HepG2 (cell line): ENCODE data around the gene CFAP61. TPM values are rescaled to one million over a fixed set of nuclear protein-coding genes. Genes with fewer than 3 reads are reported as not detected.
A peak's percentile ranks its signal among the peaks of the same experiment; 100 is the strongest.

Source experiments
- ARID2 ChIP-seq: sonication (generic); formaldehyde crosslinking; IDR thresholded peaks from 2 replicates; pipeline ENCODE4 v1.8.1; 2022; ENCODE audit warnings: mild to moderate bottlenecking, missing genetic modification reagents, borderline replicate concordance
- ATF2 ChIP-seq: sonication (generic); formaldehyde crosslinking; IDR thresholded peaks from 2 replicates; pipeline ENCODE4 v1.4.0; 2020; ENCODE audit warnings: missing genetic modification reagents
- ATF7 ChIP-seq, 2 experiments: fragments of 450-650 bp in 1 of 2; sonication (generic) in 1 of 2; formaldehyde crosslinking in 1 of 2; IDR thresholded peaks; 2 replicates each; pipeline versions ENCODE4 v1.4.0 to v1.6.1; 2016 to 2020; ENCODE audit warnings: antibody characterized with exemption in 1 of 2, mild to moderate bottlenecking in 1 of 2, missing genetic modification reagents in 1 of 2
- CCDC6 ChIP-seq: sonication (generic); formaldehyde crosslinking; IDR thresholded peaks from 2 replicates; pipeline ENCODE4 v1.8.1; 2022; ENCODE audit warnings: mild to moderate bottlenecking, missing genetic modification reagents, moderate library complexity
- FIP1L1 ChIP-seq: fragments of 200-400 bp; formaldehyde crosslinking; IDR thresholded peaks from 2 replicates; pipeline ENCODE4 v1.6.1; 2018; ENCODE audit warnings: low read depth, mild to moderate bottlenecking, low read length, moderate library complexity, borderline replicate concordance; ENCODE audit not compliant: insufficient read depth
- GTF2F1 ChIP-seq: fragments of 150-350 bp; IDR thresholded peaks from 2 replicates; pipeline ENCODE4 v1.6.1; 2014; ENCODE audit warnings: low read length
- HMG20B ChIP-seq: conservative IDR thresholded peaks from 2 replicates; pipeline ENCODE4 v1.6.1; 2016; ENCODE audit warnings: missing genetic modification reagents, missing compliant biosample characterization
- IKZF5 ChIP-seq: IDR thresholded peaks from 2 replicates; pipeline ENCODE4 v1.6.1; 2018; ENCODE audit warnings: missing genetic modification reagents, mild to moderate bottlenecking, missing compliant biosample characterization
- JARID2 ChIP-seq: sonication (generic); formaldehyde crosslinking; IDR thresholded peaks from 2 replicates; pipeline ENCODE4 v1.8.1; 2023; ENCODE audit warnings: missing genetic modification reagents, inconsistent platforms; ENCODE audit not compliant: insufficient replicate concordance
- KDM4B ChIP-seq: sonication (generic); formaldehyde crosslinking; IDR thresholded peaks from 2 replicates; pipeline ENCODE4 v1.4.0; 2020; ENCODE audit warnings: missing genetic modification reagents
- NCOA1 ChIP-seq: sonication (generic); formaldehyde crosslinking; IDR thresholded peaks from 2 replicates; pipeline ENCODE4 v1.9.0; 2021; ENCODE audit warnings: missing genetic modification reagents
- PAX8 ChIP-seq: sonication (generic); formaldehyde crosslinking; IDR thresholded peaks from 2 replicates; pipeline ENCODE4 v1.8.0; 2022; ENCODE audit warnings: mild to moderate bottlenecking, missing genetic modification reagents, borderline replicate concordance
- SALL1 ChIP-seq: sonication (generic); formaldehyde crosslinking; IDR thresholded peaks from 2 replicates; pipeline ENCODE4 v1.8.0; 2022; ENCODE audit warnings: mild to moderate bottlenecking, missing genetic modification reagents
- SNAPC2 ChIP-seq: sonication (generic); formaldehyde crosslinking; IDR thresholded peaks from 2 replicates; pipeline ENCODE4 v1.8.1; 2022; ENCODE audit warnings: mild to moderate bottlenecking, missing genetic modification reagents
- SRSF9 ChIP-seq: fragments of 200-400 bp; formaldehyde crosslinking; IDR thresholded peaks from 2 replicates; pipeline ENCODE4 v1.6.1; 2018; ENCODE audit warnings: borderline replicate concordance, mild to moderate bottlenecking, low read depth, low read length; ENCODE audit not compliant: insufficient read depth, poor library complexity, severe bottlenecking
- ZFYVE20 ChIP-seq: sonication (generic); formaldehyde crosslinking; IDR thresholded peaks from 2 replicates; pipeline ENCODE4 v1.8.0; 2023; ENCODE audit warnings: low read depth, mild to moderate bottlenecking, moderate library complexity, missing genetic modification reagents, borderline replicate concordance
- ZNF501 ChIP-seq: sonication (generic); formaldehyde crosslinking; IDR thresholded peaks from 2 replicates; pipeline ENCODE4 v1.5.1; 2020; ENCODE audit warnings: mild to moderate bottlenecking, moderate library complexity, missing genetic modification reagents
- ZNF510 ChIP-seq: sonication (generic); formaldehyde crosslinking; IDR thresholded peaks from 2 replicates; pipeline ENCODE4 v1.4.0; 2020; ENCODE audit warnings: low read depth, mild to moderate bottlenecking, missing genetic modification reagents
- ZNF547 ChIP-seq: sonication (generic); formaldehyde crosslinking; IDR thresholded peaks from 2 replicates; pipeline ENCODE4 v1.5.1; 2020; ENCODE audit warnings: mild to moderate bottlenecking, missing genetic modification reagents
- ZNF562 ChIP-seq: sonication (generic); formaldehyde crosslinking; IDR thresholded peaks from 2 replicates; pipeline ENCODE4 v1.8.0; 2022; ENCODE audit warnings: missing genetic modification reagents, borderline replicate concordance
- ZNF720 ChIP-seq: sonication (generic); formaldehyde crosslinking; IDR thresholded peaks from 2 replicates; pipeline ENCODE4 v1.4.0; 2020; ENCODE audit warnings: missing genetic modification reagents
- polyA plus RNA-seq, 8 experiments: library from polyadenylated mRNA; depleted of rRNA in 3 of 8; stranded (reverse) in 7 of 8; unstranded in 1 of 8; fragments of >200 nt; fragmentation: Illumina TruSeq in 4 of 8; extraction: Trizol in 4 of 8; gene quantifications; 2 replicates each; pipeline versions ENCODE4 v1.2.1 to v1.2.3, GENCODE V29; 2011 to 2016; ENCODE audit warnings: low read depth in 4 of 8, missing spikeins in 1 of 8, mixed read lengths in 1 of 8; ENCODE audit not compliant: insufficient read depth in 1 of 8
- total RNA-seq, 5 experiments: library from RNA; depleted of rRNA; stranded (reverse); fragments of >200 nt; fragmentation: Illumina TruSeq; extraction: Trizol; gene quantifications; 2 replicates each; pipeline ENCODE4 v1.2.3, GENCODE V29; 2016; ENCODE audit warnings: low read depth in 1 of 5
- TF ChIP-seq, protein P1 (sequence below): sonication (generic); formaldehyde crosslinking; IDR thresholded peaks from 2 replicates; pipeline ENCODE4 v1.9.0; 2022; ENCODE audit warnings: missing genetic modification reagents, mild to moderate bottlenecking, borderline replicate concordance

Gene CFAP61
- total and polyA plus RNA-seq, 2 of the 13 experiments (the other 11 are each of a cell fraction or from before 2014, with no cell fraction given): 0.27 TPM; not detected in 1

DNA sequence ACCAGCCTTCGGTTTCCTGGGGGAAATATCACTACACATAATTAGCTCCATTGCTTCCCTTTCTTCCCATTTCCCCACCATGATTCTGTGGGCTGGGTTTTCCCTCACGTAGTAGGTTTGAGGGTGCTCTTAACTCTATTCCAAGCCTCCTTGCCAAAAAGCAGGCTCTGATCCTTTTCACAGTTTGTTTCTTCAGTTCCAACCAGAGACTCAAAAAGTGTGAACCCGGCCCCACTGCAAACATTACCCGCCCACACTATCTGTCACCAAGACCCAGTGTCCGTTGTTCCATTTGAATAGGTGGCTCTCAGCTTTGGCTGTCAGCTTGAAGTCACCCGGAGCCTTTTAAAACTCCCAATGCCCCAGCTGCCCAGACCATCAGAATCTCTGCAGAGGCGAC lies 47.0 kb upstream of the CFAP61 start (continued):
- TF ChIP-seq SALL1 (peak; percentile 48; the same call in 1 of the 2 replicates), HMG20B (CRISPR knock-in tag) (no peak), ZNF720 (CRISPR knock-in tag) (no peak), JARID2 (CRISPR knock-in tag) (no peak), GTF2F1 (no peak), ARID2 (no peak), SNAPC2 (CRISPR knock-in tag) (no peak), SRSF9 (no peak), ZNF562 (CRISPR knock-in tag) (no peak), ATF7 (IDR thresholded peaks at IDR 0.05) (no peak), ATF7 (CRISPR knock-in tag; IDR thresholded peaks at IDR 0.05) (no peak), PAX8 (CRISPR knock-in tag) (no peak), ZFYVE20 (no peak), NCOA1 (no peak), ATF2 (CRISPR knock-in tag) (0 out of 2 replicates have a peak, but pooled peaks have one; percentile 20), ZNF510 (CRISPR knock-in tag) (no peak), ZNF547 (CRISPR knock-in tag) (no peak), KDM4B (CRISPR knock-in tag) (no peak), CCDC6 (CRISPR knock-in tag) (no peak), ZNF501 (peak; percentile 74), FIP1L1 (no peak), IKZF5 (CRISPR knock-in tag) (0 out of 2 replicates have a peak, but pooled peaks have one; percentile 53)
- TF ChIP-seq, protein P1, sequence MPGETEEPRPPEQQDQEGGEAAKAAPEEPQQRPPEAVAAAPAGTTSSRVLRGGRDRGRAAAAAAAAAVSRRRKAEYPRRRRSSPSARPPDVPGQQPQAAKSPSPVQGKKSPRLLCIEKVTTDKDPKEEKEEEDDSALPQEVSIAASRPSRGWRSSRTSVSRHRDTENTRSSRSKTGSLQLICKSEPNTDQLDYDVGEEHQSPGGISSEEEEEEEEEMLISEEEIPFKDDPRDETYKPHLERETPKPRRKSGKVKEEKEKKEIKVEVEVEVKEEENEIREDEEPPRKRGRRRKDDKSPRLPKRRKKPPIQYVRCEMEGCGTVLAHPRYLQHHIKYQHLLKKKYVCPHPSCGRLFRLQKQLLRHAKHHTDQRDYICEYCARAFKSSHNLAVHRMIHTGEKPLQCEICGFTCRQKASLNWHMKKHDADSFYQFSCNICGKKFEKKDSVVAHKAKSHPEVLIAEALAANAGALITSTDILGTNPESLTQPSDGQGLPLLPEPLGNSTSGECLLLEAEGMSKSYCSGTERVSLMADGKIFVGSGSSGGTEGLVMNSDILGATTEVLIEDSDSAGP: no peak
